ENCODE measurements around the gene MAPK8IP1.

The MAPK8IP1 gene

DNA sequence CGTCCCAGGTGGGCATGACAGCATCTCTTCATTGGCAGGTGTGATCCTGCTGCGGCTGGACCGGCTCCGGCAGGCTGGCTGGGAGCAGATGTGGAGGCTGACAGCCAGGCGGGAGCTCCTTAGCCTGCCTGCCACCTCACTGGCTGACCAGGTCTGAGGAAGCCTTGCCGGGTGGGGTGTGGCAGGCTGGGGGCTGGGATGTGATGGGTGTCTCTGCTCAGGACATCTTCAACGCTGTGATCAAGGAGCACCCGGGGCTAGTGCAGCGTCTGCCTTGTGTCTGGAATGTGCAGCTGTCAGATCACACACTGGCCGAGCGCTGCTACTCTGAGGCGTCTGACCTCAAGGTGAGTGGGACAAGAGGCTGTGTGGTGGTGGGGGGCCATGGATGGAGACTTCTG is 40.5 kb downstream of the MAPK8IP1 start:
- DNase-seq (ENCODE audit: low read depth in 3 of 3), result no peak

DNA sequence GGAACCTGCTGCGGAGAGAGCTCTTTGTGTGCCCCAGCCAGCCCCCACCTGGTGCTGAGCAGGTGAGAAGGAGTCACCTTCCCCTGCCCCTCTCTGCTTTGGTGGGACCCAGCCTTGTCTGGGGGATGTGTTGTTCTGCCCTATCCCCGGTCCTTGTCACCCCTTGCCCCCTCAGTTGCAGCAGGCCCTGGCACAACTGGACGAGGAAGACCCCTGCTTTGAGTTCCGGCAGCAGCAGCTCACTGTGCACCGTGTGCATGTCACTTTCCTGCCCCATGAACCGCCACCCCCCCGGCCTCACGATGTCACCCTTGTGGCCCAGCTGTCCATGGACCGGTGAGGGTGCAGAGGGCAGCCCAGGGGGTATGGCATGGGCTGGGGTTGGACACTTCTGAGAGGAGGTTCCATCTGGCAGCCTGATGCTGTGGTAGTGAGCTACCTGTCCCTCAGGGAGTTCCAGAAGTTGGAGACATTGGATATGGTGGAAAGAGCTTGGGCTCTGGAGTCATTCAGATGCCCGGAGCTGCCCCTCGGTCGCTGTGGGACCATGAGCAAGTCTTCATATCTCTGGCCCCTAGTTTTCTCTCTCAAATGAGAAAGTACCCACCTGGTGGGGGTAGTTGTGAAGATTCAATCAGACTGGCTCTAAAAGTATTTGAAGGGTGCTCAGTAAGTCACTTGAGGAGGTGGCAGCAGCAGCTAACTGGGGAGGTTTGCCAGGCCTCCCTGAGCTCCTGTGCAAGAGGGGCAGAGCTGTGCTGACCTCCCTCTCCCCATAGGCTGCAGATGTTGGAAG is 41.3 kb downstream of the MAPK8IP1 start:
- DNase-seq (ENCODE audit: low read depth in 3 of 3), result no peak

DNA sequence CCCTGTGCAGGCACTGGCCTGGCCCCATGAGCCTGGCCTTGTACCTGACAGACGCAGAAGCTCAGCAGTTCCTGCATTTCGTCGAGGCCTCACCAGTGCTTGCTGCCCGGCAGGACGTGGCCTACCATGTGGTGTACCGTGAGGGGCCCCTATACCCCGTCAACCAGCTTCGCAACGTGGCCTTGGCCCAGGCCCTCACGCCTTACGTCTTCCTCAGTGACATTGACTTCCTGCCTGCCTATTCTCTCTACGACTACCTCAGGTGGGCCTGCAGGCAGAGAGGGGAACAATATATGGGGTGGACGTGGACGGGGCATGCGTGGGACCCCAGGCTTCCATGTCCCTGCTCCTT is 41.9 kb downstream of the MAPK8IP1 start:
- no peak for DNase-seq (ENCODE audit: low read depth in 3 of 3)

DNA sequence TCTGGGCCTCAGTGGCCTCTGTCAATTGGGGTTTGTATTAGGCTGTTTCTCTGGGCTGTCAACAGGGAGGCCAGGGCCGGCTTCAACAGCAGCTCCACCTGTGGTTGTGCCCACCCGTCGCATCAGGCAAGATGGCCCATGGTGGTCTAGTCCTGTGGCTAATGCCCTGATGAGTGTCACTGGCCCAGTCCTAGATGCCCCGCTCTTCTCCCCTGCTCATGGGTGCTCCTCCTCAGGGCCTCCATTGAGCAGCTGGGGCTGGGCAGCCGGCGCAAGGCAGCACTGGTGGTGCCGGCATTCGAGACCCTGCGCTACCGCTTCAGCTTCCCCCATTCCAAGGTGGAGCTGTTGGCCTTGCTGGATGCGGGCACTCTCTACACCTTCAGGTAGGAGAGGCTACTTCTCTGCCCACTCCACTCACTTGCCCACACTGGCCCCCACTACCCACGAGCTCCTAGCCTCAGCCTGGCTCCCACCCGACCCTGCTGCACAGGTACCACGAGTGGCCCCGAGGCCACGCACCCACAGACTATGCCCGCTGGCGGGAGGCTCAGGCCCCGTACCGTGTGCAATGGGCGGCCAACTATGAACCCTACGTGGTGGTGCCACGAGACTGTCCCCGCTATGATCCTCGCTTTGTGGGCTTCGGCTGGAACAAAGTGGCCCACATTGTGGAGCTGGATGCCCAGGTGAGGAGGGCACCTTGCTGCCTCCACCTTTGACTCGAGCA is 42.4 kb downstream of the MAPK8IP1 start:
- DNase-seq (ENCODE audit: low read depth in 3 of 3), result no peak

DNA sequence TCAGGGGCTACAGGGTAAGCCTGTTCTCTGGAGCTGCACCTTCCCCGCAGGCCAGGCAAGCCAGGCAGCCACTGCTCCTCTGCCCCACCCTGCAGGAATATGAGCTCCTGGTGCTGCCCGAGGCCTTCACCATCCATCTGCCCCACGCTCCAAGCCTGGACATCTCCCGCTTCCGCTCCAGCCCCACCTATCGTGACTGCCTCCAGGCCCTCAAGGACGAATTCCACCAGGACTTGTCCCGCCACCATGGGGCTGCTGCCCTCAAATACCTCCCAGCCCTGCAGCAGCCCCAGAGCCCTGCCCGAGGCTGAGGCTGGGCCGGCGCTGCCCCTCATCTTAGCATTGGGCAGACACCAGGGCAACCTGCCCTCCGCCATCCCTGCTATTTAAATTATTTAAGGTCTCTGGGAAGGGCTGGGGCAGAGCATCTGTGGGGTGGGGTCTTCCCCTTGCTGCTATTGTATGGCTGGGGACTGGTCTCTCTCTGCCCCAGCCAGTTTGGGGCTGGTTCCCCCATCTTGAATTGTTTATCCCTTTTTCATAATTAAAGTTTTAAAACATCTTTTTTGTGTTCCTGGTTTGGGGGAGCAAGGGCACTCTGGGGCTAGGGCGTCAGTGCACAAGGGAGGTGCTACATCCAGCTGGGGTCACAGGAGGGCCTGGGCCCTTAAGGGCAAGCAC is 43.2 kb downstream of the MAPK8IP1 start:
- DNase-seq (ENCODE audit: low read depth in 3 of 3), result no peak

DNA sequence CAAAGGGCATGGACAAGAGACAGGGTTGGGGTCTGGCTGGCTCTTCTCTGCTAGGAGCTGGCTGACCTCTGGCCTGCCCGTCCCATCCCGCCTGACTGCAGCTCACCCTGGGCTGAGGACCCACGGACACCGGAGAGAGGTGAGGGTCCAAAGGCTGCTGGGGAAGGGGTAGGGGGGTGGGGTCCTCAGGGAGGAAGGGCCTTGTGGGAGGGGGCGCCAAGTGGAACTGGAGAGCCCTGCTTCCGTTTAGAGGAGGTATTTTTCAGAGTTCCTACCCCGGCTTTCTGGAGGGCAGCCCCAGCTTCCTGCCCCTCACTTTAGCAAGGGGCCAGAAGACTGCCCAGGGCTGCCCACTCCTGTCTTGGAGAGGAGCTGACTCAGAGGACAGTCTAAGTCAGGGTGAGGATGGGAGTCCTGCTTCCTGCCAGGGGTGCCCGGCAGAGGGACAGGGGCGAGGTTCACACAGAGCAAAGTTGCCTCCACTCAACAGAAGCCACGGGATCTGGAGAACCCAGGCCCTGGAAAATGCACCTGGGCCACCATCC is 44.1 kb downstream of the MAPK8IP1 start:
- no peak for DNase-seq (ENCODE audit: low read depth in 3 of 3)

DNA sequence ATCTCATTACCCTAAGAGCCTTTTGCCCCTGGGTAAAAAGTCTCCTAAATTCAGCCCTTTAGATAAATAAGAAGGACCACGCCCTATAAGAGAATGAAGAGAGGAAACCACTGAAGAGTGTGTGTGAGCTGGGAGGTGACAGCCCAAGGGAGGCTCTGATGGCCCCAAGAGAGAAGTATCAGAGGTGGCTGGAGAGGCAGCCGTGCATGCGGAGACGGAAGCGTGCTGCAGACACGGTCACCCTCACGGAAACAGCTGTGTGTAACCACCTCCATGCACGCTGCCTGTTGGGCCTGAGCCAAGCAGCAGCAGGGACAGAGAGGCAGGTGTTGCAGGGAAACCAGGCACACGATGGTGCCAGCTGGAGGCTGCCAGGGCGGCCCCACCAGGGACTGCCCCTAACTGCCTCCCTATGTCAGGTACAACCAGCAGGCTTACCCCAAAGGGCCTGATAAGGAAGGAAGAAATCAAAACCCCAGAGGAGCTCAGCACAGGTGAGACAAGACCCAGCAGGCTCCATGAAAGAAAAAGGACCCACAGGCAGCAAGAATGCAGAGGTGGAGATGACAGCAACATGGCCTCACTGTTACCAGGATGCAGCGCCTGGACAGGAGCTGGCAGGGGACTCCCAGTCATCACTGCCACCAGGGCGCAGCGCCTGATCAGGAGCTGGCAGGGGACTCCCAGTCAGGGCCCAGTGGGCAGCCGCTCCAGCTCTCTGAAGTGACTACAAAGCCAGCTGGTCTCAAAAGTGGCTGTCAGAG is 44.8 kb downstream of the MAPK8IP1 start:
- no peak for DNase-seq (ENCODE audit: low read depth in 3 of 3)

DNA sequence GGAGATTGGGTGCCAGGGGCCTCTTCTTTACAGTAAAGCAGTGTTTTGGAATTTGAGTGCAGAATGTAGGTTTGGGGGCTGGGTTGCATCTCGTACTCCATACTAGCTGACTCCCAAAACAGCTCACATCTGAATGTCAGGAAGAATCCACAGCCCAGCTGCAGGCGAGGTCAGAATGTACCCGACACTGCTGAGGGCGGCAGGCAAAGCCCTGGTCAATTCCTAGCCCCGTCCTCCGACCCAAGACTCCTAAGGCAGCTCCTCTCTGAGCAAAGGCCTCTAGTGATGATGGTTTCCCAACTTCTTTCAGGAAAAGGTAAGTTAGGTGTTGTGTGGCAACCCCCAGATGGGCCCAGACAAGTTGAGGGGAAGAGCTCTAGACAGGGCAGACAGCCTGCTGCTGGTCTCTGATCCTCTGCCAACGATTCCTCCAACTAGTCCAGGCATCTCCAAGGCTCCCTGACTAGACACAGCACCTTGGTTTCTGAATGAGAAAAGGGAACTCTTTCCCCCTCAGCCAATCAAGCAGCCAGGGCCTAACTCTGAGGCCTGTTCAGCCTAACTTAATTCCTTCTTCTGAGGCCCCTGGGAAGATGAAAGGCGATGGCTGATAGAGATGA is 45.6 kb downstream of the MAPK8IP1 start:
- no peak for DNase-seq (ENCODE audit: low read depth in 3 of 3)

DNA sequence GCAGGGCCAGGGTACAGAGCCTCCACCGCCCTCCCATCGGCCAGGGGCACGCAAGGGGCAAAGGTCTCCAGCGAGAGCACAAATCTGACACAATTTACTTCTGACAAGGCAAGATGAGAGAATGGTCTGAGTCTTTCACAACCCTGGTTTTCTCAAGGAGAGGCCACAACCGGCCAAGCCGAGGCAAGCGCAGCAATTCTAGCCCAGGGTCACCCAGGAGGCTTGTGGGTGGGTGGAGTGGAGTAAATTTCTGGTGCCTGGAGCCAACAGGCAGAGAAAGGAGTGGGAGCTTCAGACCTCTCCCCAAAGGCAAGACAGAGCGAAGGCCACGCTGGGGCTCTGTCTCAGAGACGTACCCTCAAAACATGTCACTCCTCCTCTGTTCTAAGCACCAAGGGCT is 46.3 kb downstream of the MAPK8IP1 start:
- no peak for DNase-seq (ENCODE audit: low read depth in 3 of 3)

DNA sequence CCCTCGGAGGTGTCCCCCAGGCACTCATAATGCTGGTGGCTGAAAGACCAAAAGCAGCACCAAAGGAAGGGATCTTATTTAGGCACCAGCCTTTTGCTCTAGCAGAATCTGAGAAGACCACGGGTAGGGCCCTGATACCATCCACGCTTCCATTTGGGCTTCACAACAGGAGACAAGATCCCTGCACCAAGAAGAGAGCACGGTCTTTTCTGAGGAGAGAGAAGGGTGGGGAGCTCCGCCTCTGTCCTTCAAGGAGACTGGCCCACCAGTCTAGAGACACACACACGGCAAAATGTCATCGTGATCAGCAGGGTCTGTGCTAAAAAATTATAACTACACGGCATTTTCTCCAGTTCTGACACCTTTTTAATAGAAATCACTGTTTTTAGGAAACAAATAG is 46.8 kb downstream of the MAPK8IP1 start:
- DNase-seq (ENCODE audit: low read depth in 3 of 3), result no peak

DNA sequence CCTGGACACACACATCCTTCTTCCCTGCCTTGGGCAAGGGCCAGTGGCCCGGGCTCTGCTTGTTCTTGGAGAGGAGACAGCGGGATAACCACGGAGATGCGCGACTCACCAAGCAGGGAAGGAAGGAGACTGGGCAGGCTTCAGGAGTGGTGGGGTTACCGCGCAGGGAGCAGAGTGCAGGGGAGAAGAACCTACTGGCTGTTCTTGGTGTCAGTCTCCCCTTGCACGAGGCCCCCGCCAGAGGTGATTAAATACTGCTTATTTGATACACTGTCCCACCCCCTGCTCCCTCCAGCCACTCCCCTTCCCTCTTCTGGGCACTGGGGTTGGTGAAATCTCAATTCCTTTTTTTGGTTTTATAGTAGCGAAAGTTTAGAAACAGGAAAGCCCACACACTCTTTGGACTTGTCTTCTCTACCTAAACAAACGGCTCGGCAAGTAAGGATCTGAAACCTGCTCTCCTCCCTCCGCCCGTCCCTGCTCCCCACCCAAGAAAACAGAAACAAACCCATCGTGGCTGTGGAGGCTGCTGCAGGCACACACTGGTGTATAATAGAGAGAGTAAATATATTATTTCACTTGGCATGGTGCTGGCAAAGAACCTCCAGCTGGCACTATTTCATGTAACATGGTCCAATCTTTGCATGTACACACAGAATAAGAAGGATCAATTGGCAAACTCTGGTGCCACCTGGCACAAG is 47.8 kb downstream of the MAPK8IP1 start:
- no peak for DNase-seq (ENCODE audit: low read depth in 3 of 3)

DNA sequence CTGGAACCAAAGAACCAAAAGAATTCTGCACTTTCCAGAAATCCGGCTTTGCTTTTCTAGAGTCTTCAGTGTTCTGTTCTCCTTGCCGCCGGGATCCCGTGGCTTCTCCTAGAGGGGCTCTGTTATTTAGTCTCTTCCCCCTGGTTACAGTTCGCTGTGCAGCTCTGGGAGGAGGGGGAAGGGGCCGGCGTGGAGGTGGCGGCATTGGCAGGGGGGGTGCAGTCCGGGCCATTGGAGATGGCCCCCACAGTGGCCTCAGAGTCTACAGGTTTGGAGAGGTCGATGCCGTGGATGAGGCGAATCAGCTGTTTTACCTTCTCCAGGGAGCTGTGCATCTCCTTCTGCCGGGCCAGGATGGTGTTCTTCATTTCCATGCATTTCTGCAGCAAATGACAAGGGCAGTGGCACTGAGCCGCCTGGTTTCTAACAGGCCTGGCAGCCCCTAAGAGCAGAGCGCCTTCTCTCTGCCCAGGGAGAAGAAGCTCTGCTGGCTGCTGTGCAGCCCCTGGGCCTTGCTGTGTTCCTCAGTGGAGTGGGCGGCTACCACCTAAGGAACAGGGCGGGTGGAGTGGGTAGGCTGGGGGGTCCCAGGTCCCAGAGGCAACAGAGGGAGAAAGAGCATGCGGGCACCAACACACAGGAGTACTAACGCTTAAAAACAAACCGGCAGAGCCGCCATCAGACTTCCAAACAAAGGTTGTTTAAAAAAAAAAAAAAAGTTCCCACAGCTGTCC is 48.6 kb downstream of the MAPK8IP1 start:
- no peak for DNase-seq (ENCODE audit: low read depth in 3 of 3)

DNA sequence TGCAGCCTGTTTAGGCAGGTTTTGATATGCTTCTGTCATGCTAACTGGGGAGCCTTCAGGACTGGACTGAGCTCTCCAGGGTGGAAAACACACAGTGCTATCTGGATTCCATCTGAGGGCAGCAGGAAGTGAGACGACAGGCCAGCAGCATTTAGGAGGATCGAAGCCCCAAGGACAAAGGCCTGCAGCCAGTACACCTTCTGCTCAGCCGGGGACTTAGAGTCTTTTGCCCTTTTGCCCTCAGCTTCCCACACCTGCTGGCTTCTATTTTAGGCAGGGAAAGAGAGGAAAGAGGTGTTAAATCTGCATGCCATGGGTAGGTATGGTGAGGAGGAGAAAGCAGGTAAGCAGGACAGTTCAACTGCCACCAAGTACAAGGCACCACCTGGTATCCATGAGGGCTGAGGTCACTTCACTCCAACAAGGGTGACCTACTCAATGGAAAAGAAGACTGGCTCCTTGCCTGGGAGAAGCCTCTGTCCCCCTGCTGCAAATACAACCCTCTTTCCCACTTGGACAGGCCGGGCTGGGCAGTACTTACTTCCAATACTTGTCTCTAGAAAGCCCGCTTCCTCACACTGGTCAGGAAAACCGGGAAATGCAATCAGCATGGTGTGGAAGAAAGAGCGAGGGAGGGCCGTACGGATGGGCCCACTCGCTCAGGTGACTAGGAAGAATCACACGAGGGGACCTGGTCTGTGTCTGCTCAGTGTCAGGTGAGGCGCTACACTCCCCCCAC is 49.3 kb downstream of the MAPK8IP1 start:
- DNase-seq (ENCODE audit: low read depth in 3 of 3), result no peak

DNA sequence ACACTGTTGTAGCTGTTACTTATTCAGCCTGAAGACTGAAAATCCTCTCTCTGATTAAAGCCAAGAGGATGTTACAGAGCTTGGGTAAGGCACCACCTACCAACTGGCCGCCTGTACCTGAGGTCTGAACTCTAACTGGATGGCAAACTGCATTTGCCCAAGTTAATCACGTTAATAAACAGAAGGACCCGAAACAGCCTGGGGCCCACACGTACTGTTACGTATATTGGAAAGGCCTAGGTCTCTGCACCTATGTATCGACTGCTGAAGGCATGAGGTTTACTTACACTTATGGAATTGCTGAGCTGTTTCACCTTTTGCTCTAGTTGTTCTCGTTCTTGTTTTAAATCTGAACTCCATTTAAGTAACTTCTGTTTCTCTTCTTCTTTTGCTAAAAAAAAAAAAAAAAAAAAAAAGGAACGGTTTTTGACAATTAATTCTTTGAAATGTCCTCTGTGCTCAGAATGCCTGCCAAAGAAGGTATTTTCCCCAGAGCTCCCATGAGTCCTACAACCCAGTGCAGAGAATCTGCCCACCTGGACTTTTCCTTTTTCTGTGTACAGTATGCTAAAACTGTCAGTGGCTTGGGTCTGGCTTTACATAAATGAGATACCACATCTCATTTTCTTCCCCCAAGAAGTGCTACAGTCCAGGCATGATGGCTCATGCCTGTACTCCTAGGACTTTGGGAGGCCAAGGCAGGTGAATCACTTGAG is 50.1 kb downstream of the MAPK8IP1 start:
- DNase-seq (ENCODE audit: low read depth in 3 of 3), result no peak

DNA sequence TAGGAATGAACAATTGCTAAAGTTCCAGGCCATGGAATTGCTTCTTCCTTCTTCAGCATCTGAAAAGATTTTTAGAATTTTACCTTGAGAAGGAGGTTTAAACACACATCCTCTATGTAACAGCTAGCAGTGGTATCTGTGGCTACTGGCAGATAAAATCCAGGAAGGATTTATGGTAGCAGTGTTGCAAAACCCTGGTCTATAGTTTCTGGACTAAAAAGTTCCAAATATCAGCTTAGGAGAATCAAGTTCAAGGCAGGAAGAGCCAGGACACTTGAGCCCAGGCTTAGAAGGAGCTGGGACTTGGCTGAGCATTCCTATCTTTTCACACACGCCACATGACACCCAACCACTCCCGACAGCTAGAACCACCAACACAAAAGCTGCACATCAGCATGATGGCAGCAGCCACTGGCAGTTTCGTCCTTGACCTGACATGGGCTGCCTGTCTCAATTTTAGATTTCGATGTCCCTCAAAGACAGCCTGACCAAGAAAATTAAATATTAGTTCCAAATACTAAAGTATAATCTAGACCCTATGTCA is 51.1 kb downstream of the MAPK8IP1 start:
- no peak for DNase-seq (ENCODE audit: low read depth in 3 of 3)

DNA sequence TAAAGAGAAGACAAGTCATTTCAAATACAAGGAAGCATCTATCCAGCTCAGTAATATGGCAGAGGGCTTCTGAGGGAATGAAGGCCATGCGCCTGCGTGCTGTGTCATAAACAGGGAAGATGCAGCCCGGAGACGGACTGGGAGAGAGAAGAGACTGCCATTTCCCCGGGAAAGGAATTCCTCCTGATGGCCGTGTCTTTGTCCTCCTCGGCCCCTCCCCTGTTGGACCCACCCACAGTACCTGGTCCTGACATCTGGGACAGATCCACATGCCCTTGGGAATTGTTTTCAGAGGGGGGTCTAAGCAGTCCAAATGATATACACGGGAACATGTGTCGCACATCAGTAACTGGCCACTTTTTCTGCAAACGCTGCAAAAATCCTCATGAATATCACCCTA is 52.5 kb downstream of the MAPK8IP1 start:
- DNase-seq (ENCODE audit: low read depth in 3 of 3), result no peak

DNA sequence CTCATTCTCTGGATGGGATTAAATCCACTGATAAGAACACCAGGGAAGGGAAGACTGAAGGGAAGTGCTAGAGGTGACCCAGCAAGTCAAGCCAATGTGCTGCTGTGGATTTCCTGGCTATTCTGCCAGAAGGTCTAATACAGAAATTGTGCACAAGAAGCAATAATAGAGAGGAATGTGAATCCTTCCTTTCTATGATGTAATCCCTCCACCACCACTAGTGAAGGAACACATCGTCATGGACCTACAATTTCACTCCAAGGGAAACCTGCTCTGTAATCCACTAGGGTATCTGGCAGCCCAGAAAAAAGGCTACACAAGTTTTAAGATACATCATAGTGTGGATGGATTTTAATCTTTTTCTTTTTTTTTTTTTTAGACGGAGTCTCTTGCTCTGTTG is 54.4 kb downstream of the MAPK8IP1 start:
- DNase-seq (ENCODE audit: low read depth in 3 of 3), result no peak

DNA sequence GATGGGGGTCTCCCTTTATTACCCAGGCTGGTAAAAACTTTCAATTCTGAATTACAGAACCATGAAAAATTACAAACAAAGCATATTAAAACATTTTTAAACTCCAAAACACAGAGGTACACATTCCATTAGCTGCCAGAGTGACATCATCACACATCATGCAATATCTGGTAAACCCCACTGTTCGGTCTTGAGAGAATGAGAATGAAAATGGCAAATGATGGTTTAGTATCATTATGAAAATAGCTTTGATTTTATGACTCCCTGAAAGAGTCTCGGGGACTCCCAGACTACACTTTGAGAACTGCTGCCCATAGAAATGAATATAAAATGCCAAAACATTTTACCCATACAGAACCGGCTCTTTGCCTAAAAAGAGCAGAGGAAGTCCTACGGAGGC is 55.8 kb downstream of the MAPK8IP1 start:
- no peak for DNase-seq (ENCODE audit: low read depth in 3 of 3)

Data from stimulated activated CD4-positive, alpha-beta T cell treated with anti-CD3 and anti-CD28 coated beads, TNF-alpha, amount 100 ng/mL, for 24 hours (primary cell).